ENCODE measurements around the gene P2RY6. TPM values are rescaled to one million over a fixed set of nuclear protein-coding genes. Genes with fewer than 3 reads are reported as not detected.

The P2RY6 gene, protein sequence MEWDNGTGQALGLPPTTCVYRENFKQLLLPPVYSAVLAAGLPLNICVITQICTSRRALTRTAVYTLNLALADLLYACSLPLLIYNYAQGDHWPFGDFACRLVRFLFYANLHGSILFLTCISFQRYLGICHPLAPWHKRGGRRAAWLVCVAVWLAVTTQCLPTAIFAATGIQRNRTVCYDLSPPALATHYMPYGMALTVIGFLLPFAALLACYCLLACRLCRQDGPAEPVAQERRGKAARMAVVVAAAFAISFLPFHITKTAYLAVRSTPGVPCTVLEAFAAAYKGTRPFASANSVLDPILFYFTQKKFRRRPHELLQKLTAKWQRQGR
- not detected for total RNA-seq

DNA sequence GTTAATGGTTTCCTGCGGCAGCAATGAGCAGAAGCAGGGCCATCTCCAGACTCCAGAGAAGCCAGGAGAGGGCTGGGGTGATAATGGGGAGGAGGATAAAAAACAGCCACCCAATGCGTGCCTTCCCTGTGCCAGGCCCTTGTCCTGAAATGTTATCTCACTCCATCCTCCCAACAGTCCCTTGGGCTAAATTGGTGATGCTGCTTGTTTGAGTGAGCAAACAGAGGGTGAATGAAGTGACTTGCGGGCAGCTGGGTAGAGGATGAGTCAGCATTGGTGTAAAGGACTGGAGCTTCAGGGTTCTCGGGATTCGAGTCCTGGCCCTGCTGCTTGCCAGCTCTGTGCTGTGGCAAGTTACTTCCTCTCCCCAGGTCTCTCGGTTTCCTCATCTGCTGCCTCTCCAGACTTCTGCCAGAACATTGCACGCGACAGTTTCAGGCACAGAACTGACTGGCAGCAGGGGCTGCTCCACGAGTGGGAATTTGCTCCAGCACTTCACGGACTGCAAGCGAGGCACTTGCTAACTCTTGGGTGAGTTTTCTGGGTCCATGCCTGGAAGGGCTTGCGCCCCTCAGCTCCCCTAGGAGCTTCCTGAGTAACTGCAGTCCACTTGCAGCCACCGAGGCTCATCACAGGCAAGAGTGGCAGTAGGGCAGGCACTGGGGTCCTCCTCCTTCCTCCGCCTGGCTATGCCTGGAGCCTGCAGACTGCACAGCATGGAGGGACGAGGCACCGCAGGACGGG lies at the start of gene P2RY6:
P2RY6 (plus strand) TSS at position 403 of the 744 bp plus-strand sequence. CDS start 24,181 bp downstream, outside the sequence.
- Mint-ChIP-seq H3K4me3 (no peak within 1 kb of the TSS), H3K4me1 (ENCODE audit: low read depth) (no peaks in the 10 kb centered on the region), H3K9me3 (no peaks in the 10 kb centered on the region), H3K27ac (no peak within 1 kb of the TSS), H3K36me3 (no peaks in the 10 kb centered on the region), H3K27me3 (no peaks in the 10 kb centered on the region)
- peak; percentile 7 for DNase-seq
- intact Hi-C loops (cut with micrococcal nuclease): no loop called here
- CTCF ChIA-PET: no interaction called here
- POLR2A ChIA-PET: no interaction called here

GRCh38 chr11:73223998-73224730 lies 48.0 kb upstream of the P2RY6 start:
- Mint-ChIP-seq H3K27me3 (peaks cover 7% of the 10 kb centered on the region), H3K4me3 (no peak overlapping the region), H3K27ac (no peak overlapping the region), H3K4me1 (ENCODE audit: low read depth) (peaks cover under 1% of the 10 kb centered on the region), H3K36me3 (no peaks in the 10 kb centered on the region), H3K9me3 (no peaks in the 10 kb centered on the region)
- ChIA-PET CTCF (interaction anchor here (1.0 kb wide), 1 partner anchor 13 kb away, joined by 3 read pairs; no protein-coding TSS in a partner anchor), POLR2A (no interaction called here)
- intact Hi-C loops (cut with micrococcal nuclease): no loop called here
- DNase-seq: no peak

- ChIA-PET POLR2A (no interaction called here), CTCF (interaction anchor here (1.0 kb wide), 1 partner anchor 12 kb away, joined by 3 read pairs; no protein-coding TSS in a partner anchor)
- intact Hi-C loops (cut with micrococcal nuclease): no loop called here
- DNase-seq: no peak
- no peak overlapping the region for H3K27ac Mint-ChIP-seq
- no peaks in the 10 kb centered on the region for H3K27me3 Mint-ChIP-seq
- no peaks in the 10 kb centered on the region for H3K36me3 Mint-ChIP-seq
- no peak overlapping the region for H3K4me3 Mint-ChIP-seq
- H3K4me1 Mint-ChIP-seq (ENCODE audit: low read depth): no peaks in the 10 kb centered on the region
- no peaks in the 10 kb centered on the region for H3K9me3 Mint-ChIP-seq
These were observed 47.0 kb upstream of the P2RY6 start for GRCh38 chr11:73225001-73225686.

DNA sequence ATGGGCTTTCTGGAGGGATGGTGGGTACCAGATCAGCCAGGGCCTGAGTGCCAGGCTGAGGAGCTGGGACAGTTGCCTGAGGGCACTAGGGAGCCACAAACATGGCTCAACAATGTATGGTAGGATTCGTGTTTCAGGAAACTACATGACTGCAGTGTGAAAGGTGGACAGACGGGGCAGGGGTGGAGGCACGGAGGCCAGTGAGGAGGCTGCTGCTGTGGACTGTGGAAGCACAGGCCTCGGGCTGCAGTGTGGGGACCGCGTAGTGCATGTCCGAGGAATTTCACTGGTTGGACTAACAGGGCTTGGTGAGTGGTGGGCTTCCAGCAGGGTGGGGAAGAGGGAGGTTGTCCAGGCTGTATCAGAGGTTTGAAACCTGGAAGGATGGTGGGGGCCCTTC lies 46.3 kb upstream of the P2RY6 start:
- ChIA-PET POLR2A (no interaction called here), CTCF (no interaction called here)
- no peak overlapping the region for H3K4me3 Mint-ChIP-seq
- H3K36me3 Mint-ChIP-seq: no peaks in the 10 kb centered on the region
- H3K4me1 Mint-ChIP-seq (ENCODE audit: low read depth): no peaks in the 10 kb centered on the region
- no peaks in the 10 kb centered on the region for H3K27me3 Mint-ChIP-seq
- no peak overlapping the region for H3K27ac Mint-ChIP-seq
- no peak for DNase-seq
- intact Hi-C loops (cut with micrococcal nuclease): no loop called here
- no peaks in the 10 kb centered on the region for H3K9me3 Mint-ChIP-seq

DNA sequence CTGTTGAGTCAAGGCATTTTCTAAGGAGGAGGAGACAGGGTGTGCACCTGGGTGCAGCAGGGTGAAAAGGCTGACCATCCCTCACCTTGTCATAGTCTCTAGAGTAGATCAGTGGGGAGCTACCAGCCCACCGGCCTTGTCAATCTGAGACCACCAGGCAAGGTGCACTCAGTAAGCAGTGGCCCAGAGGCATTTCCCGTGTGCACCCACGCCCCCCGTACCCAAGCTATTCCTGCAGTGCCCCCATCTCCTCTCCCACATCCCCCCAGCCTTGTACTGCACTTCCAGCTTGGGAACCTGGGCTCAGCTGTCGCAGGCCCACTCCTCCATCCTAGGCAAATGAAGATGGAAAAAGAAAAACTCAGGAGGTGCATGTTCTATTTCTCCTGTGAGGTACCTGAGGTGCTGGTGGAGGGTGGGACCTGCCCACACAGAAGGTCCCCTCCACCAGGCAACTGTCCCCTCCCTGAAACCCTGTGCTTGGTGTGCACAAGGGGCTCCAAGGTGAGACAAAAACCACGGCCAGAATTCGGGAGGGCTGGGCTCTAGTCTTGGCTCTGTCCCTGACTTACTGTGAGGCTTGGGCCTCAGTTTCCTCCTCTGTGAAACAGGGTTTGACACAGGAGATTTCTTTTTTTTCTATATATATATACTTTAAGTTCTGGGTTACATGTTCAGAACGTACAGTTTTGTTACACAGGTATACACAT lies 45.7 kb upstream of the P2RY6 start:
- Mint-ChIP-seq H3K27me3 (no peaks in the 10 kb centered on the region), H3K9me3 (no peaks in the 10 kb centered on the region), H3K27ac (no peak overlapping the region), H3K4me3 (no peak overlapping the region), H3K4me1 (ENCODE audit: low read depth) (no peaks in the 10 kb centered on the region), H3K36me3 (no peaks in the 10 kb centered on the region)
- DNase-seq: no peak
- CTCF ChIA-PET: no interaction called here
- POLR2A ChIA-PET: no interaction called here
- intact Hi-C loops (cut with micrococcal nuclease): no loop called here

DNA sequence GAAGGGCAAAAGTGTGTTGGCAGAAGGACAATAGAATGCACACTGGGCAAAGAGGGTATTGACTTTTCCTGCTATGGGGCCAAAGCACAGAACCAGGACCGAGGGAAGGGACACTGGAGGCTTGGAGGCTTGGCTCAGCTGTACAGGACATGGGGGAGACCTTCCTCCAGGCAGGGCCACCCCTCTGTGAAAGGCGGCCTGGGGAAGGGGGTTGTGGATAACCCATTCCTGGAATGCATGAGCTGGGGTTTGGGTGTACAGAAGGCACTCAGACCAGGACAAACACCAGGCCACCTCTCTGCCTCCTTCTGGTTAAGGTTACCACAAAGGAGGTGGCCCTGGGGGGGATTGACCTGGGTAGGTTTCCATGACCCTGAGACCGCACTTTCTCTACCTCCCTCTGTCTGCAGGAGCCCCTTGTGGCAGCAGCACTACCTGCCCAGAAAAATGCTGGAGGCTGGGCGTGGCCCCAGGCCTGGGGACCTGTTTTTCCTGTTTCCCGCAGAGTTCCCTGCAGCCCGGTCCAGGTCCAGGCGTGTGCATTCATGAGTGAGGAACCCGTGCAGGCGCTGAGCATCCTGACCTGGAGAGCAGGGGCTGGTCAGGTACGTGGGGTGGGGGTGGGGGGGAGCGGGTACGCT lies 44.4 kb upstream of the P2RY6 start:
- ChIA-PET CTCF (no interaction called here), POLR2A (no interaction called here)
- Mint-ChIP-seq H3K4me1 (ENCODE audit: low read depth) (no peaks in the 10 kb centered on the region), H3K27ac (no peak overlapping the region), H3K27me3 (no peaks in the 10 kb centered on the region), H3K36me3 (no peaks in the 10 kb centered on the region), H3K9me3 (no peaks in the 10 kb centered on the region), H3K4me3 (no peak overlapping the region)
- DNase-seq: no peak
- intact Hi-C loops (cut with micrococcal nuclease): no loop called here

DNA sequence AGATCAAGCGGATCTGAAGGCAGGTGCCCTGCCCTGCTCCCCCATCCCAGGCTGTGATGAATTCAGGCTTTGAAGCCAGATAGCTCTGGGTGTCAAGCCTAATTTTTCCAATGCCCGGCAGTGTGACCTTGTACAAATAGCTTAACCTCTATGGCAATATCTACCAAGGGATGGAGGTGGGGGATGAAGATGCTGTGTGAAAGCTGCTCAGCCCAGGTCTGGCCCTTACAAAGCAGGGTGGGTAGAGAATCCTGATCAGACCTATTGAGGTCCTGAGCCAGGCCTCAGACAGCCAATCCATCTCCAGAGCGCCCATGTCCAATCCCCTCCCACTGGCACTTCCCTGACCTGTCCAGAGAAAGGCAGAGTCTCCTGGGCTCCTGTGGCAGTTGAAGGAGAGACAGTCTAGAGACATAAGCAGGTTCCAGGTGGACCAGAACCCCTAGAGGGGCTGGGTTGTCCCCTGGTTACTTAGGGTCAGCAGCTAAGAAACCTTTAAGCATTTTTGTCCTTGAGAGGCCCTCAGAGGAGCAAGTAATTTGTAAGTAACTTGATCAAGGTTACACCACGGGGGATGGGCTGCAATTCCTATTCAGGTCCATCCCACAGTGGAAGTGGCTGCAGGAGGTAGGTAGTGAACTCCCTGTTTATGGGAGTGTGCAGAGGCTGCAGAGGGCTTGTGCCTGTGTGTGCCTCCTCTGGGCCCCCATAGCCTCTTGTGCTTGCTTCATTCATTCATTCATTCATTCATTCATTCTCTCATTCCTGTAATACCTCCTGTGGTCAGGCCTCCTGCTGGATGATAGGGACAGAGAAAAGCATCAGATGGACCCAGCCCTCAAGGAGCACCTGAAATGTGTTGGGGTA lies 43.6 kb upstream of the P2RY6 start:
- Mint-ChIP-seq H3K4me3 (no peak overlapping the region), H3K27ac (no peak overlapping the region), H3K9me3 (no peaks in the 10 kb centered on the region), H3K27me3 (no peaks in the 10 kb centered on the region), H3K36me3 (no peaks in the 10 kb centered on the region), H3K4me1 (ENCODE audit: low read depth) (no peaks in the 10 kb centered on the region)
- intact Hi-C loops (cut with micrococcal nuclease): no loop called here
- ChIA-PET POLR2A (no interaction called here), CTCF (no interaction called here)
- no peak for DNase-seq

GRCh38 chr11:73229321-73229895 lies 42.7 kb upstream of the P2RY6 start:
- H3K27ac Mint-ChIP-seq: no peak overlapping the region
- H3K4me1 Mint-ChIP-seq (ENCODE audit: low read depth): no peaks in the 10 kb centered on the region
- no peak for DNase-seq
- ChIA-PET POLR2A (no interaction called here), CTCF (no interaction called here)
- no peaks in the 10 kb centered on the region for H3K9me3 Mint-ChIP-seq
- intact Hi-C loops (cut with micrococcal nuclease): no loop called here
- no peaks in the 10 kb centered on the region for H3K27me3 Mint-ChIP-seq
- H3K36me3 Mint-ChIP-seq: no peaks in the 10 kb centered on the region
- no peak overlapping the region for H3K4me3 Mint-ChIP-seq

DNA sequence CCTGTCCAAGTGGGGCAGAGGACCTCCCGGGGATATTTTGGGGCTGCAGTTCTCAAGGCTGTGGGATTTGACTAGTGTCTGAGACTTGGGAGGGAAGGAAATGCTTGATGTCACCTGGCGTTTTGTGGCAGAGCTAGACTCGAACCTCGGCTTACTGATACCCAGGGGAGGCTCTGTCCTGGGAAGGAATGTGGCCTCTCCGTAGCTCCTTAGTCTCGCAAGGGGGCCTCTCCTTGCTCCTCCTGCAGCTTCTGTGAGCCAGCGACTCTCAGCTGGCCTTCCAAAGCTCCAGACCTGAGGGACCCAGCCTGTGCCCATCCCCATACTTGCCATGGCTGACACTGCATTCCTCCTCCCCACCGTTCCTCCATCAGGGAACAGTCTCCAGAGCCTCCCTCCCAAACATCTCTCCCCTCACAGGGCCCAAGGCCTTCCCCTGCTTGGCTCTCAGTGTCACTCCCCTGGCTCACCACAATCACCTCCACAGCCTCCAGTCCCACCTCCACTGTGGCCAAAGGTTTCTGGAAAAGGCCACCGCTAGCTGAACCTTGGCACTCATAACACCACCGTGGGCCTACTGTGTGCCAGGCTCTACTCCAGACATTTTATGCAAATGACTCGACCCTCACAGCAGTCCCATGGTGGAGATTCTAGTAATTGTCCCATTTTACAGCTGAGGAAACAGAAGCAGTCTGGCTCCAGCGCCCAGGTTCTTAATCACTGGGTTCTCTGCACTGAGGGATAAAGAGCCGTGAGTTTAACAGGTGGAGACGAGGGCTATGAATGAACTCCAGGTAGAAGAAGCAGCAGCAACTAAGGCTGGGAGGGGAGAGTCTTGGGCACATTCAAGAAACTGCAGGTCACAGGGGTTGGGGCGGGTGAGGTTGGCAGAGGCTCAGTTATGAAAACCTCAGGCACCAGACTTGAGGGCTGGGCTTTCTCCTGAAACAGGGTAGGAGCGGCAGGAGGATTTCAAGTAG lies 42.0 kb upstream of the P2RY6 start:
- Mint-ChIP-seq H3K27ac (no peak overlapping the region), H3K27me3 (no peaks in the 10 kb centered on the region), H3K9me3 (no peaks in the 10 kb centered on the region), H3K4me1 (ENCODE audit: low read depth) (no peaks in the 10 kb centered on the region), H3K36me3 (no peaks in the 10 kb centered on the region), H3K4me3 (no peak overlapping the region)
- POLR2A ChIA-PET: no interaction called here
- intact Hi-C loops (cut with micrococcal nuclease): no loop called here
- DNase-seq: no peak
- CTCF ChIA-PET: no interaction called here

DNA sequence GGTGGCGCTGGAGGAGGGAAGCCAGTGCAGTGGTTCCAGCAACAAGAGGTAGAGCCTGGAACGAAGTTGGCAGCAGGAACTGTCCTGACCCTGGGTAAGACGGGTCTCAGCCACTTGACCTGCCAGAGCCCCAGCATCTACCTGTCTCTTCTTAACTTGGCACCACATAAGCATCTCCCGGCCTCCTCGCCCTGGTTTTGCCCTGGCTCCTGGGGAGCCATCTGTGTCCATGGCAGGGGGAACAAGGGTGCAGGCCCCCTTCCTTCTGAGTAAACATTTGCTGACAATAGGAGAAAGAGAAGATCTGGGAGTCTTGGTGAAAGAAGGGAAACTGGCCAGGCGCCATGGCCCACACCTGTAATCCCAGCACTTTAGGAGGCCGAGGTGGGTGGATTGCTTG lies 41.2 kb upstream of the P2RY6 start:
- ChIA-PET POLR2A (no interaction called here), CTCF (no interaction called here)
- no peak overlapping the region for H3K4me3 Mint-ChIP-seq
- no peak overlapping the region for H3K27ac Mint-ChIP-seq
- H3K36me3 Mint-ChIP-seq: no peaks in the 10 kb centered on the region
- no peaks in the 10 kb centered on the region for H3K4me1 Mint-ChIP-seq (ENCODE audit: low read depth)
- DNase-seq: no peak
- intact Hi-C loops (cut with micrococcal nuclease): no loop called here
- no peaks in the 10 kb centered on the region for H3K9me3 Mint-ChIP-seq
- no peaks in the 10 kb centered on the region for H3K27me3 Mint-ChIP-seq

Data from activated CD4-positive, alpha-beta memory T cell treated with anti-CD3 and anti-CD28 coated beads for 36 hours (primary cell).